ENCODE data around the gene SLC35B4.

DNA sequence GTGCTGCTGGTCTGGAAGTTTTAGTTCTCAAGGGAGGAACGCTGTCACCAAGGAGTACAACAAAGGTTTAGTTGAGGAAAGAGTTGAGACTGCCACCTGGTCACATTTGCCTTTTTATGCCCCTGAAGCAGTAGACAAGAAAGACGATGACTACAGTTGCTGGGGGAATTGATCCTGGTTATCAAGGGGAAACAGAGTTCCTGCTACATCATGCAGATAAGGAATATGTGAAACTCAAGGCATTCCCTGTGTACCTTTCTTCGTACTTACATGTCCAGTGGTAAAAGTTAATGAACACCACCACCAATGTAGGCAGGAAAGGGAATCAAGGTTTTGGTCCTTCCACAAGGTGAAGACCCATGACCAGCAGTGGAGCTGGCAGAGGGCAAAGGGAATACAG is 31.8 kb downstream of the SLC35B4 start:
- TF ChIP-seq EZH2 (IDR thresholded peaks at IDR 0.05; ENCODE audit: insufficient read depth, low read length) = no peak
- TF ChIP-seq, protein P1, sequence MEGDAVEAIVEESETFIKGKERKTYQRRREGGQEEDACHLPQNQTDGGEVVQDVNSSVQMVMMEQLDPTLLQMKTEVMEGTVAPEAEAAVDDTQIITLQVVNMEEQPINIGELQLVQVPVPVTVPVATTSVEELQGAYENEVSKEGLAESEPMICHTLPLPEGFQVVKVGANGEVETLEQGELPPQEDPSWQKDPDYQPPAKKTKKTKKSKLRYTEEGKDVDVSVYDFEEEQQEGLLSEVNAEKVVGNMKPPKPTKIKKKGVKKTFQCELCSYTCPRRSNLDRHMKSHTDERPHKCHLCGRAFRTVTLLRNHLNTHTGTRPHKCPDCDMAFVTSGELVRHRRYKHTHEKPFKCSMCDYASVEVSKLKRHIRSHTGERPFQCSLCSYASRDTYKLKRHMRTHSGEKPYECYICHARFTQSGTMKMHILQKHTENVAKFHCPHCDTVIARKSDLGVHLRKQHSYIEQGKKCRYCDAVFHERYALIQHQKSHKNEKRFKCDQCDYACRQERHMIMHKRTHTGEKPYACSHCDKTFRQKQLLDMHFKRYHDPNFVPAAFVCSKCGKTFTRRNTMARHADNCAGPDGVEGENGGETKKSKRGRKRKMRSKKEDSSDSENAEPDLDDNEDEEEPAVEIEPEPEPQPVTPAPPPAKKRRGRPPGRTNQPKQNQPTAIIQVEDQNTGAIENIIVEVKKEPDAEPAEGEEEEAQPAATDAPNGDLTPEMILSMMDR (IDR thresholded peaks at IDR 0.05; ENCODE audit: insufficient read depth, low read depth, low read length) = no peak

Data from astrocyte (in vitro differentiated cells and primary cell).